Stimulated activated CD4-positive, alpha-beta T cell treated with anti-CD3 and anti-CD28 coated beads, Interleukin-12 subunit alpha, Interleukin-12 subunit beta, amount 100 ng/mL, for 24 hours (primary cell): ENCODE data around the gene IGSF11.
A peak's percentile ranks its signal among the peaks of the same experiment; 100 is the strongest.
"Not testable (repeated sequence)": the region's sequence is repeated elsewhere in the genome, so short reads cannot be mapped to it uniquely, and the experiment has no call there.

Experiments
- DNase-seq, 2 experiments: peaks; one replicate each; pipeline ENCODE4 v3.0.0-alpha.2; 2020; ENCODE audit warnings: low read depth in 2 of 2

The IGSF11 gene

DNA sequence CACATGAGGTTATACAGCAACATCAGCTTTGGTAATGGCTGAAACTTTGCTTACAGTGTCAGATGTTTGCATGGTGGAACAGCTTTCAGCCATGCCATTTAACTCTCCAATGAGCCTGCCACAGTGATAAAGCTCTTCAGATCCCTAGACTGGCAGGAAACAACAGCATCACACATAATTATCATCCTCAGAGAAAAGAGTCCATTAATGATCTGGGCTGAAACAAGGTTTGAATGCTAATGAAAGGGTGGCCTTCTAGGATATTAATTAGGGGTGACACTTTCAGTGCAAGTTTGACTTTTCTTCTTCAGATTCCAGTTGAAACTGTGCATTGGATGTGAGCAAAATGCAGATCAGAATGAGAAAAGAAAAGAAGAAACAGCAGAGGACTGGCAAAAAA is 166.6 kb downstream of the IGSF11 start:
- DNase-seq, result no peak

DNA sequence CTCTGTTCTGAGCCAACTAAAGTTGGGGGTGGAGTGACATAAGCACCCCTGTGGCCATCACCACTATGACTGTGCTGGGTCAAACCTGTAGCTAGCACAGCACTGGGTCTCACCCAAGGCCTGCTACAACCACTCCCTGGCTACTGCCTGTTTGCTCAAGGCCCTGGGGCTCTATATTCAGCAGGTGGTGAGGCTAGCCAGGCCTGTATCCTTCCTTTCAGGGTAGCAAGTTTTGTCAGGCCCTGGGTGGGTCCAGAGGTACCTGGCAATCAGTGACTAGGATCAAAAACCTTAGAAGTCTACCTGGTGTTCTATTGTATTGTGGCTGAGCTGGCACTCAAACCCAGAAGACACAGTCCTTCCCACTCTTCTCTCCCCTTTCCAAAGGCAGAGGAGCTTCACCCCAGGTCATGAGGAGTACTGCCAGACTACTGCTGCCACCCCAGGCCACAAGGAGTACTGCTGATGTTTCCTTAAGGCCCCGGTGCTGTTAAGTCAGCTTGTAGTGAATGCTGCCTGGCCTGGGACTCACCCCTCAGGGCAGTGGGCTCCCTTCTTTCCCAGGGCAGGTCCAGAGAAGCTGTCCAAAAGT is 170.8 kb downstream of the IGSF11 start:
- DNase-seq, result peak in 1 of 2 experiments; percentile 6

DNA sequence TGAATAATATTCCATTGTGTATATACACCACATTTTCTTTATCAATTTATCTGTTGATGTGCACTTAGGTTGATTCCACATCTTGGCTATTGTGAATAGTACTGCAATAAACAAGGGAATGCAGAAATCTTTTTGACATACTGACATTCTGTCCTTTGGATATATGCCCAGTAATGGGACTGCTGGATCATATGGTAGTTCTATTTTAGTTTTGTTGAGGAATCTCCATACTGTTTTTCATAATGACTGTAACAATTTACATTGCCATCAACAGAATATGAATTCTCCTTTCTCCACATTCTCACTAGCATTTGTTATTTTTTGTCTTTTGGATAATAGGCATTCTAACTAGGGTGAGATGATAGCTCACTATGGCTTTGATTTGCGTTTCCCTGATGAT is 174.7 kb downstream of the IGSF11 start:
- DNase-seq, result no peak

DNA sequence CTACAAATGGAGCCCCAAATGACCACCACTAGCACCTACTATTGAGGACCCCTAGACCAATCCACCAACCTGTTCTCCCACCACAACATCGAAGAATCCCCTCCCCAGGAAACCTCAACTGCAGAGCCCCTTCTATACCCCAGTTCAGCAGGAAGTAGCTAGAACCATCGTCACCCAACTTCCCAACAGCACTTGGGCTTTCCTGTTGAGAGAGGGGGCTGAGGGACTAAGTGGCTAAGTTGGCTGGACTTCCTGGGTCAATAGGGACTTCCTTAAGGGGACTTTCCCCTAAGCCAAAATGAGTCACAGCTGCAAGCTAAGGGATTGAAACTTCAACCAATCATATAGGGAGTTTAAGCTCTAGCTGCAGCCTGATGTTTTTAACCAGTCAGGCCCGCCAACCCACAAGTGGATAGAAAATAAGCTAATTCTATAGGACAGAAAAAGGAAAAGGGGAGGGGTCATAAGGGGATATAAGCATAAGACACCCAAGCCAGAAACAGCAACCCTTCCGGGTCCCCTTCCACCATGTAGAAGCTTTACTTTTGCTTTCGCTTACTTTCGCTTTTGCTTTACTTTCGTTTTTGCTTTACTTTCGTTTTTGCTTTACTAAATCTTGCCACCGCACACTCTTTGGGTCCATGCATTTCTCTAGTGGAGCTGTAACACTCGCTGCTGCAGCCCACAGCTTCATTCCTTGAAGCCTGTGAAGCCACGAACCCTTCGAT is 183.0 kb downstream of the IGSF11 start:
- DNase-seq, result not testable (repeated sequence)

DNA sequence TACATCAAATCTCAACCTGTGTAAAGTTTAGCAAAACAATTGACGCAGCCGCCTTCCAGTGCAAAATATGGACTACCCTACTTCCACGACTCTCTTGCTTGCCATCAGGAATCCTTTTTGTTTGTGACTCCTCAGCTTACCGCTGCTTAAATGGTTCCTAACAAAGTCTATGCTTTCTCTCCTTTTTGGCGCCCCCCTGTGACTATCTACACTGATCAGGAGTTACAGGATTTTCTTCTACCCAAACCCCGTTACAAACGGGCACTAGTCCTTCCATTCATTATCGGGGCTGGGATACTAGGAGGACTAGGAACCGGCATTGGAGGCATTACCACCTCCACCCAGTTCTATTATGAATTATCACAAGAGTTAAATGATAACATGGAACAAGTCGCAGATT is 184.0 kb downstream of the IGSF11 start:
- no peak for DNase-seq
